ENCODE results near the gene FAM13A. TPM values are rescaled to one million over a fixed set of nuclear protein-coding genes. Genes with fewer than 3 reads are reported as not detected.

FAM13A gene
- total RNA-seq, 2 experiments from 2014 or later, result 9.6 to 10.2 TPM

DNA sequence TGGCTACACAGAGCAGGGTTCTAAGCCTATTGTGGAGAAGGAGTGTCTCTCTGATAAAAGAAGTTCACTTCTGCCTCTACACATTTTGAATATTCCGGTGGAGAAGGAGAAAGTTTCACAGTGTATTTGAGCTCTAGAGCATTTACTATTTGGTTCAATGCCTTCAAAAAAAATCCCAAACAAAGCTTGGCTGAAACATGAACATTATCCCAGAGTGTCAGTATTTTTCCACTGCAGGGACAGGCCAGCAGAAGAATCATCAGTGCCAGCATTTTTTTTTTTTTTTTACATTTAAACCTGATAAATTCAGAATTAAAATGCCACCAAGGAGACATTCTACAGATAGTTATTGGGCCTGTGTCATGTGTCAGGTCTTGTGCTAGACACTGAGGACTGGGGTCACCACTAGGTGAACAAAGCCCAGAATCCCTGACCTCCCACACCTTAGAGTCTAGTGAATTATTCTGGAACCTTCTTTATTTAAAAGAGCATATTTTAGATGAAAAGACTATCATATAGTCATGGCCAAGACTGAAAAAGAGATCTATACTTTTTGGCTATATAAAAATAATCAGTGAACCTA lies 311.3 kb downstream of the FAM13A start:
- no peak overlapping the region for H3K27ac ChIP-seq (ENCODE audit: low read depth in 1 of 2, low read length in 2 of 2)
- Mint-ChIP-seq H3K4me3 (no peak overlapping the region), H3K9me3 (no peaks in the 10 kb centered on the region), H3K4me1 (ENCODE audit: low read depth) (no peaks in the 10 kb centered on the region), H3K36me3 (ENCODE audit: low read depth) (peaks cover 43% of the 10 kb centered on the region), H3K27me3 (no peaks in the 10 kb centered on the region), H3K27ac (no peak overlapping the region)
- H3K4me3 ChIP-seq (ENCODE audit: low read length), result no peak overlapping the region
- TF ChIP-seq, protein P1, sequence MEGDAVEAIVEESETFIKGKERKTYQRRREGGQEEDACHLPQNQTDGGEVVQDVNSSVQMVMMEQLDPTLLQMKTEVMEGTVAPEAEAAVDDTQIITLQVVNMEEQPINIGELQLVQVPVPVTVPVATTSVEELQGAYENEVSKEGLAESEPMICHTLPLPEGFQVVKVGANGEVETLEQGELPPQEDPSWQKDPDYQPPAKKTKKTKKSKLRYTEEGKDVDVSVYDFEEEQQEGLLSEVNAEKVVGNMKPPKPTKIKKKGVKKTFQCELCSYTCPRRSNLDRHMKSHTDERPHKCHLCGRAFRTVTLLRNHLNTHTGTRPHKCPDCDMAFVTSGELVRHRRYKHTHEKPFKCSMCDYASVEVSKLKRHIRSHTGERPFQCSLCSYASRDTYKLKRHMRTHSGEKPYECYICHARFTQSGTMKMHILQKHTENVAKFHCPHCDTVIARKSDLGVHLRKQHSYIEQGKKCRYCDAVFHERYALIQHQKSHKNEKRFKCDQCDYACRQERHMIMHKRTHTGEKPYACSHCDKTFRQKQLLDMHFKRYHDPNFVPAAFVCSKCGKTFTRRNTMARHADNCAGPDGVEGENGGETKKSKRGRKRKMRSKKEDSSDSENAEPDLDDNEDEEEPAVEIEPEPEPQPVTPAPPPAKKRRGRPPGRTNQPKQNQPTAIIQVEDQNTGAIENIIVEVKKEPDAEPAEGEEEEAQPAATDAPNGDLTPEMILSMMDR (IDR thresholded peaks at IDR 0.05), result no peak
- intact Hi-C loops (cut with DNase I, micrococcal nuclease), result no loop called here
- peaks cover 35% of the 10 kb centered on the region for H3K36me3 ChIP-seq (ENCODE audit: insufficient read depth, low read length)
- ATAC-seq (ENCODE audit: poor library complexity), result no peak
- H3K27me3 ChIP-seq (ENCODE audit: control insufficient read depth in 1 of 2, insufficient read depth in 2 of 2, low read length in 2 of 2), result no peaks in the 10 kb centered on the region
- no peak for DNase-seq
- CTCF ChIA-PET, result interaction anchor here (0.7 kb wide), 2 partner anchors 171 to 731 kb away, joined by 3 to 4 read pairs; no protein-coding TSS in a partner anchor
- POLR2A ChIA-PET, result no interaction called here
- H3K4me1 ChIP-seq (ENCODE audit: insufficient read depth, low read length), result no peaks in the 10 kb centered on the region
- no peaks in the 10 kb centered on the region for H3K9me3 ChIP-seq (ENCODE audit: control insufficient read depth in 1 of 2, insufficient read depth in 1 of 2, low read length in 2 of 2)

DNA sequence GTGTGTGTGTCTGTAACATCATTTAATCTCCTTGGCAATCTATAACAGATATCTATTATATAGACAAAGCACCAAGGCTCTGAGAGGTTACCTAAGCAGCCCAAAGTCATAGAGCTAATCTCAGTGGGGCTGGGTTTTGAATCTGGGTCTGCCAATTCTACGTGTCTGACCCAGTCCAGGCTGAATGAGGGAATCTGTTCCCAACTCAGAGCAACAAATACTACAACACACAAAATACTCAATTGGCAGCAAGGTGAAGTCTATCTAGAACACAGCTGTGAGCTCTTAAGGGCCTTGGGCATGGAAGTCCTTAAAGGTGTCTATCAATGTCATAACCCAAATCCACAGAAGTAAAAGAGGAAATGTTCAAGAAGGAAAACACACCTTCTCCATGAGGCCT lies 311.8 kb downstream of the FAM13A start:
- Mint-ChIP-seq H3K36me3 (ENCODE audit: low read depth) (peaks cover 43% of the 10 kb centered on the region), H3K27me3 (no peaks in the 10 kb centered on the region), H3K27ac (no peak overlapping the region), H3K4me3 (no peak overlapping the region), H3K4me1 (ENCODE audit: low read depth) (peaks cover under 1% of the 10 kb centered on the region), H3K9me3 (no peaks in the 10 kb centered on the region)
- Histone ChIP-seq H3K36me3 (ENCODE audit: insufficient read depth, low read length) (peaks cover 30% of the 10 kb centered on the region), H3K27ac (ENCODE audit: low read depth in 1 of 2, low read length in 2 of 2) (no peak overlapping the region), H3K27me3 (ENCODE audit: control insufficient read depth in 1 of 2, insufficient read depth in 2 of 2, low read length in 2 of 2) (no peaks in the 10 kb centered on the region), H3K9me3 (ENCODE audit: control insufficient read depth in 1 of 2, insufficient read depth in 1 of 2, low read length in 2 of 2) (no peaks in the 10 kb centered on the region), H3K4me1 (ENCODE audit: insufficient read depth, low read length) (no peaks in the 10 kb centered on the region), H3K4me3 (ENCODE audit: low read length) (no peak overlapping the region)
- ATAC-seq (ENCODE audit: poor library complexity) (no peak), DNase-seq (no peak)
- intact Hi-C loops (cut with DNase I, micrococcal nuclease), result no loop called here
- POLR2A ChIA-PET, result no interaction called here
- TF ChIP-seq, protein P1 (IDR thresholded peaks at IDR 0.05), result no peak
- CTCF ChIA-PET, result interaction anchor here (0.7 kb wide), 2 partner anchors 170 to 731 kb away, joined by 3 to 4 read pairs; no protein-coding TSS in a partner anchor

DNA sequence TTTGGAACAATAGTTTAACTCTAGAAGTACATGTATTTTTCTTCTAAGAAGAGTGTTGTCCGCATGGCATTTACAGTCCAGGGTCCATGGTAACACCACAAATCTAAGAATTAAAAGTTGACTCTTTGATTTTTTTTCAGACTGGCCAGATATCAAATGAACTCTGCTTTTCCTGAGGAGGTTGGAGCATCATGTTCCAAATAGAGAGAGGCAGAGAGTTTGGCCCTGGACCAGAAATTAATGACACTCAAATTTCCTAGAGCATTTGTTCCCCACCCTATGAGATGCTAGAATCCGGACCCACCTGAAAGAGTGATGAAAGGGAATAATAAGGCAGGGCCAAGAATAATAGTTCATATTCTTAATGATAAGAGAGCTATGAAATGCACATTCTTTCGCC lies 312.4 kb downstream of the FAM13A start:
- Mint-ChIP-seq H3K27me3 (no peaks in the 10 kb centered on the region), H3K36me3 (ENCODE audit: low read depth) (peaks cover 38% of the 10 kb centered on the region), H3K4me3 (no peak overlapping the region), H3K27ac (no peak overlapping the region), H3K4me1 (ENCODE audit: low read depth) (peaks cover 6% of the 10 kb centered on the region), H3K9me3 (no peaks in the 10 kb centered on the region)
- intact Hi-C loops (cut with DNase I, micrococcal nuclease), result no loop called here
- Histone ChIP-seq H3K27me3 (ENCODE audit: control insufficient read depth in 1 of 2, insufficient read depth in 2 of 2, low read length in 2 of 2) (no peaks in the 10 kb centered on the region), H3K9me3 (ENCODE audit: control insufficient read depth in 1 of 2, insufficient read depth in 1 of 2, low read length in 2 of 2) (no peaks in the 10 kb centered on the region), H3K36me3 (ENCODE audit: insufficient read depth, low read length) (peaks cover 25% of the 10 kb centered on the region), H3K27ac (ENCODE audit: low read depth in 1 of 2, low read length in 2 of 2) (no peak overlapping the region), H3K4me3 (ENCODE audit: low read length) (no peak overlapping the region), H3K4me1 (ENCODE audit: insufficient read depth, low read length) (no peaks in the 10 kb centered on the region)
- ATAC-seq (ENCODE audit: poor library complexity) (no peak), DNase-seq (no peak)
- POLR2A ChIA-PET, result no interaction called here
- CTCF ChIA-PET, result no interaction called here
- TF ChIP-seq, protein P1 (IDR thresholded peaks at IDR 0.05), result no peak
